Measurements from ENCODE around the gene DDN.

DNA sequence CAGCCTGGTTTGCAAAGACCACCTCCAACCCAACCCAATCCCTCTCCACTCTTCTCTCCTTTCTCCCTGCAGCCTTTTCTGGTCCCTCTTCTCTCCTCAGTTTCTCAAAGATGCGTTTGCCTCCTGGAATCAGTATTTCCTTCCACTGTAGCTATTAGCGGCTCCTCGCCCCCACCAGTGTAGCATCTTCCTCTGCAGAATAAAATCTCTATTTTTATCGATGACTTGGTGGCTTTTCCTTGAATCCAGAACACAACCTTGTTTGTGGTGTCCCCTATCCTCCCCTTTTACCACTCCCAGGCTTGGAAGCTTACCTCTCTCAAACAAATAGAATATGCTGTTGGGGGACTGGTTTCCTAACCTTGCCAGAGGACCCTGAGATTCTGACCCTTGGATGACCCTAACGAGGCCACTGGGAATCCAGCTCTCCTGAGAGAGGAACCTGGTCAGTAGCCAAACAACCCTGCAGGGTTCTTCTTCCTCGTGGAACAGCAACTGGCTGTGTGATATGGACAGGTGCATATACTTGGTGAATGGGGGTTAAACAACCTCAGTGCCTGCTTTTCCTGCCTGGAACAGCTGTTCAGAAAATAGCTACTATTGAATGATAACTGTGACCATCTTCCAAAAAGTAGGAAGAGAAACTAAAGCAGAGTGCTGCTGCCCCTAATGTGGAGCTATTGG lies 16.6 kb downstream of the DDN start:
- TF ChIP-seq JUN (IDR thresholded peaks at IDR 0.05; ENCODE audit: borderline replicate concordance, insufficient read depth, insufficient read length, low read depth) = no peak
- no peak for TF ChIP-seq POLR2AphosphoS5 (IDR thresholded peaks at IDR 0.05; ENCODE audit: insufficient read depth, low read depth, low read length)
- TF ChIP-seq, protein P1, sequence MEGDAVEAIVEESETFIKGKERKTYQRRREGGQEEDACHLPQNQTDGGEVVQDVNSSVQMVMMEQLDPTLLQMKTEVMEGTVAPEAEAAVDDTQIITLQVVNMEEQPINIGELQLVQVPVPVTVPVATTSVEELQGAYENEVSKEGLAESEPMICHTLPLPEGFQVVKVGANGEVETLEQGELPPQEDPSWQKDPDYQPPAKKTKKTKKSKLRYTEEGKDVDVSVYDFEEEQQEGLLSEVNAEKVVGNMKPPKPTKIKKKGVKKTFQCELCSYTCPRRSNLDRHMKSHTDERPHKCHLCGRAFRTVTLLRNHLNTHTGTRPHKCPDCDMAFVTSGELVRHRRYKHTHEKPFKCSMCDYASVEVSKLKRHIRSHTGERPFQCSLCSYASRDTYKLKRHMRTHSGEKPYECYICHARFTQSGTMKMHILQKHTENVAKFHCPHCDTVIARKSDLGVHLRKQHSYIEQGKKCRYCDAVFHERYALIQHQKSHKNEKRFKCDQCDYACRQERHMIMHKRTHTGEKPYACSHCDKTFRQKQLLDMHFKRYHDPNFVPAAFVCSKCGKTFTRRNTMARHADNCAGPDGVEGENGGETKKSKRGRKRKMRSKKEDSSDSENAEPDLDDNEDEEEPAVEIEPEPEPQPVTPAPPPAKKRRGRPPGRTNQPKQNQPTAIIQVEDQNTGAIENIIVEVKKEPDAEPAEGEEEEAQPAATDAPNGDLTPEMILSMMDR (IDR thresholded peaks at IDR 0.05; ENCODE audit: extremely low read depth in 1 of 2, insufficient read depth in 1 of 2, low read depth in 1 of 2, low read length in 2 of 2) = no peak
- TF ChIP-seq MYC (IDR thresholded peaks at IDR 0.05; ENCODE audit: low read depth, low read length) = no peak
- no peak for TF ChIP-seq POLR2A (IDR thresholded peaks at IDR 0.05; ENCODE audit: low read depth, low read length)
- TF ChIP-seq, protein P2, sequence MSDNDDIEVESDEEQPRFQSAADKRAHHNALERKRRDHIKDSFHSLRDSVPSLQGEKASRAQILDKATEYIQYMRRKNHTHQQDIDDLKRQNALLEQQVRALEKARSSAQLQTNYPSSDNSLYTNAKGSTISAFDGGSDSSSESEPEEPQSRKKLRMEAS (IDR thresholded peaks at IDR 0.05; ENCODE audit: insufficient read depth, insufficient read length) = no peak
- TF ChIP-seq EZH2 (IDR thresholded peaks at IDR 0.05; ENCODE audit: borderline replicate concordance, low read depth, low read length, severe bottlenecking) = no peak
- no peak for TF ChIP-seq GATA2 (IDR thresholded peaks at IDR 0.05; ENCODE audit: insufficient read depth, insufficient read length, low read depth, low read length)

Data from endothelial cell of umbilical vein (primary cell).